H1 (cell line): Measurements from ENCODE around the gene PACSIN2. TPM values are rescaled to one million over a fixed set of nuclear protein-coding genes. Genes with fewer than 3 reads are reported as not detected.
"Not testable (repeated sequence)": the region's sequence is repeated elsewhere in the genome, so short reads cannot be mapped to it uniquely, and the experiment has no call there.

Experiments
- CTCF ChIA-PET: fragments of 300-600 bp; sonication (Branson Sonifier 250); formaldehyde crosslinking; loops from one replicate; lab custom pipeline; 2021; ENCODE audit not compliant: partially characterized antibody; lab: Charles Lee
- POLR2A ChIA-PET: fragments of 300-600 bp; sonication (Branson Sonifier 250); formaldehyde crosslinking; loops from one replicate; lab custom pipeline; 2021; ENCODE audit warnings: inconsistent platforms; ENCODE audit not compliant: partially characterized antibody; lab: Charles Lee
- DNase-seq, 2 experiments: peaks; one replicate each; pipeline versions ENCODE4 v3.0.0 to v3.0.0-alpha.2; 2010 to 2022; ENCODE audit warnings: low spot score in 2 of 2, low read depth in 1 of 2, mixed read lengths in 1 of 2
- FAIRE-seq: peaks from 2 replicates; lab custom pipeline; 2011; peaks lifted over from hg19 to GRCh38; lab: Jason Lieb, UNC
- H2AFZ ChIP-seq: 2 replicates; pipeline ENCODE4 v1.8.1; 2012; ENCODE audit warnings: low read length, inconsistent platforms
- H2AK5ac ChIP-seq: 2 replicates; pipeline ENCODE4 v1.6.1; 2013; ENCODE audit warnings: low read depth, low read length
- H2BK120ac ChIP-seq: replicated peaks from 2 replicates; pipeline ENCODE3; 2013; ENCODE audit warnings: low read depth, low read length, inconsistent platforms
- H2BK12ac ChIP-seq: 2 replicates; pipeline ENCODE4 v1.6.1; 2013; ENCODE audit warnings: low read depth, low read length
- H2BK15ac ChIP-seq: 2 replicates; pipeline ENCODE4 v1.6.1; 2013; ENCODE audit warnings: low read length
- H2BK20ac ChIP-seq: 2 replicates; pipeline ENCODE4 v1.6.1; 2013; ENCODE audit warnings: low read length
- H2BK5ac ChIP-seq: 2 replicates; pipeline ENCODE4 v1.6.1; 2013; ENCODE audit warnings: low read depth, low read length
- H3K14ac ChIP-seq: 2 replicates; pipeline ENCODE4 v1.6.1; 2013; ENCODE audit warnings: inconsistent platforms; ENCODE audit not compliant: insufficient read length
- H3K18ac ChIP-seq: 2 replicates; pipeline ENCODE4 v1.6.1; 2013; ENCODE audit warnings: low read length; ENCODE audit errors: extremely low read depth
- H3K23ac ChIP-seq: 2 replicates; pipeline ENCODE4 v1.6.1; 2013; ENCODE audit warnings: inconsistent platforms; ENCODE audit not compliant: insufficient read length
- H3K23me2 ChIP-seq: 2 replicates; pipeline ENCODE4 v1.6.1; 2013; ENCODE audit warnings: low read depth, low read length
- H3K27ac ChIP-seq: 2 replicates; pipeline ENCODE4 v1.6.1; 2011; ENCODE audit warnings: low read depth, low read length, inconsistent platforms
- H3K27me3 ChIP-seq, 4 experiments: replicated peaks in 1 of 4; 1 replicate in 1 of 4; 2 replicates in 3 of 4; pipeline versions ENCODE4 v1.6.1 to v1.8.1; 2011 to 2013; ENCODE audit warnings: low read length in 3 of 4, mild to moderate bottlenecking in 3 of 4, inconsistent platforms in 2 of 4, mixed read lengths in 2 of 4, moderate library complexity in 1 of 4; ENCODE audit not compliant: control insufficient read depth in 3 of 4, insufficient read depth in 3 of 4; ENCODE audit errors: extremely low read depth in 1 of 4
- H3K36me3 ChIP-seq, 4 experiments: 2 replicates each; pipeline versions ENCODE4 v1.6.1 to v1.8.1; 2011 to 2013; ENCODE audit warnings: mild to moderate bottlenecking in 4 of 4, low read length in 3 of 4, moderate library complexity in 2 of 4, control low read depth in 1 of 4, inconsistent platforms in 1 of 4; ENCODE audit not compliant: insufficient read depth in 4 of 4, control insufficient read depth in 2 of 4
- H3K4ac ChIP-seq: replicated peaks from 2 replicates; pipeline ENCODE3; 2013; ENCODE audit warnings: low read length, low read depth, mixed read lengths, inconsistent platforms; ENCODE audit not compliant: insufficient read length
- H3K4me1 ChIP-seq, 4 experiments: replicated peaks in 1 of 4; 1 replicate in 1 of 4; 2 replicates in 3 of 4; pipeline versions ENCODE4 v1.6.1 to v1.8.1; 2011 to 2013; ENCODE audit warnings: low read length in 3 of 4, inconsistent platforms in 2 of 4, mixed read lengths in 1 of 4; ENCODE audit not compliant: insufficient read depth in 4 of 4, control insufficient read depth in 3 of 4
- H3K4me2 ChIP-seq, 2 experiments: 2 replicates each; pipeline versions ENCODE4 v1.6.1 to v1.8.1; 2011 to 2013; ENCODE audit warnings: low read depth in 2 of 2, low read length in 2 of 2, control low read depth in 1 of 2, inconsistent platforms in 1 of 2, mild to moderate bottlenecking in 1 of 2; ENCODE audit not compliant: insufficient read depth in 1 of 2
- H3K4me3 ChIP-seq, 4 experiments: fragments of 200-600, 300-600 bp in 1 of 4; sonication (generic), shearing (Covaris generic), sonication (Bioruptor Twin) in 1 of 4; 2 replicates each; pipeline versions ENCODE4 v1.5.1 to v1.8.1; 2011 to 2016; ENCODE audit warnings: low read length in 4 of 4, low read depth in 3 of 4, control low read depth in 2 of 4, inconsistent platforms in 2 of 4, mild to moderate bottlenecking in 2 of 4, mixed read lengths in 1 of 4, moderate library complexity in 1 of 4; ENCODE audit not compliant: insufficient read depth in 2 of 4; ENCODE audit errors: extremely low read depth in 1 of 4
- H3K56ac ChIP-seq: replicated peaks from 2 replicates; pipeline ENCODE3; 2013; ENCODE audit warnings: low read depth, mild to moderate bottlenecking, mixed read lengths, low read length, inconsistent platforms; ENCODE audit not compliant: insufficient read length
- H3K79me1 ChIP-seq: 2 replicates; pipeline ENCODE4 v1.6.1; 2013; ENCODE audit warnings: low read depth, low read length, control low read depth
- H3K79me2 ChIP-seq, 2 experiments: 2 replicates each; pipeline versions ENCODE4 v1.6.1 to v1.8.1; 2012 to 2013; ENCODE audit warnings: low read length in 2 of 2, mild to moderate bottlenecking in 2 of 2, inconsistent platforms in 1 of 2; ENCODE audit not compliant: insufficient read depth in 2 of 2, control insufficient read depth in 1 of 2
- H3K9ac ChIP-seq, 4 experiments: replicated peaks in 1 of 4; 1 replicate in 1 of 4; 2 replicates in 3 of 4; pipeline versions ENCODE4 v1.6.1 to v1.8.1; 2011 to 2013; ENCODE audit warnings: low read depth in 3 of 4, low read length in 3 of 4, control low read depth in 2 of 4, mild to moderate bottlenecking in 2 of 4, moderate library complexity in 2 of 4, inconsistent platforms in 1 of 4; ENCODE audit errors: extremely low read depth in 1 of 4
- H3K9me3 ChIP-seq, 2 experiments: 2 replicates each; pipeline versions ENCODE4 v1.6.1 to v1.8.1; 2012 to 2013; ENCODE audit warnings: mild to moderate bottlenecking in 2 of 2, moderate library complexity in 2 of 2, control low read depth in 1 of 2, inconsistent platforms in 1 of 2, low read depth in 1 of 2, low read length in 1 of 2, mixed read lengths in 1 of 2; ENCODE audit not compliant: insufficient read depth in 2 of 2
- H4K20me1 ChIP-seq, 2 experiments: replicated peaks in 1 of 2; 2 replicates each; pipeline versions ENCODE3 to v1.8.1; 2011 to 2013; ENCODE audit warnings: inconsistent platforms in 2 of 2, low read length in 2 of 2, mild to moderate bottlenecking in 1 of 2; ENCODE audit not compliant: insufficient read depth in 2 of 2, control insufficient read depth in 1 of 2
- H4K5ac ChIP-seq: 2 replicates; pipeline ENCODE4 v1.6.1; 2013; ENCODE audit warnings: low read length, low read depth, mixed read lengths, inconsistent platforms; ENCODE audit not compliant: insufficient read length
- H4K8ac ChIP-seq: 2 replicates; pipeline ENCODE4 v1.8.0; 2013; ENCODE audit warnings: mild to moderate bottlenecking, moderate library complexity, low read length, inconsistent platforms; ENCODE audit not compliant: insufficient read depth; ENCODE audit errors: extremely low read depth
- H4K91ac ChIP-seq: replicated peaks from 2 replicates; pipeline ENCODE3; 2013; ENCODE audit warnings: low read length, mixed read lengths, inconsistent platforms; ENCODE audit not compliant: insufficient read length
- WGBS, 2 experiments: shearing (Covaris generic) in 1 of 2; methylation state at CpG; one replicate each; pipeline versions ENCODE4 v1.1.6 to v1.1.7; 2013 to 2015; ENCODE audit warnings: low lambda C conversion rate in 2 of 2, mixed read lengths in 2 of 2, inconsistent platforms in 1 of 2, low coverage in 1 of 2, missing lambda C conversion rate in 1 of 2; ENCODE audit not compliant: insufficient replicate concordance in 2 of 2, insufficient coverage in 1 of 2, insufficient read length in 1 of 2; ENCODE audit errors: extremely low coverage in 1 of 2, missing lambda C conversion rate in 1 of 2; 5-methylcytosine and 5-hydroxymethylcytosine counted together
- polyA plus RNA-seq, 7 experiments: library from polyadenylated mRNA; depleted of rRNA in 3 of 7; stranded (reverse) in 5 of 7; unstranded in 2 of 7; fragments of >200 nt in 5 of 7; fragments of 200-250 nt in 2 of 7; gene quantifications; 1 replicate in 5 of 7; 2 replicates in 1 of 7; 4 replicates in 1 of 7; pipeline versions ENCODE4 v1.2.1 to v1.2.3, GENCODE V29; 2011 to 2013; ENCODE audit warnings: missing spikeins in 2 of 7, mixed read lengths in 2 of 7
- total RNA-seq: library from RNA; stranded (reverse); fragmentation: NEBNext Ultra II Directional; extraction: Animal tissue kit (Norgen Biotek cat#: 25700); gene quantifications from 2 replicates; pipeline ENCODE4 v1.2.1, GENCODE V29; 2021

The PACSIN2 gene
- total and polyA plus RNA-seq, 2 of the 8 experiments (the other 6 are each of a cell fraction or from before 2014, with no cell fraction given): 44.8 to 64.2 TPM

- POLR2A ChIA-PET: interaction anchor here (1.1 kb wide), 1 partner anchor 15 kb away, joined by 3 read pairs; no protein-coding TSS in a partner anchor
- H2BK12ac ChIP-seq, H4K5ac ChIP-seq, H2BK120ac ChIP-seq, H2BK5ac ChIP-seq, FAIRE-seq, H3K9ac ChIP-seq, H4K8ac ChIP-seq, H3K23ac ChIP-seq, H3K56ac ChIP-seq, H3K27ac ChIP-seq, H4K91ac ChIP-seq, H3K14ac ChIP-seq, H3K4me3 ChIP-seq, H3K4ac ChIP-seq, H3K4me2 ChIP-seq, H3K9me3 ChIP-seq, DNase-seq, H2BK20ac ChIP-seq, H3K23me2 ChIP-seq, H3K27me3 ChIP-seq, H2AK5ac ChIP-seq, H2BK15ac ChIP-seq, H3K36me3 ChIP-seq, H3K18ac ChIP-seq, H2AFZ ChIP-seq: not testable (repeated sequence)
- peaks cover 12 to 33% of the 10 kb centered on the region in 2 experiments for H4K20me1 ChIP-seq
- peaks cover 15 to 35% (median 33%) of the 10 kb centered on the region in 4 experiments for H3K4me1 ChIP-seq
- peaks cover 3 to 73% of the 10 kb centered on the region in 2 experiments; a peak in 3 of 4 replicates for H3K79me2 ChIP-seq
- 90% methylated on average over 3 of the region's 3 CpGs; no CpG with 5 or more reads in 1 of the 2 experiments for WGBS, 2 experiments
- CTCF ChIA-PET: interaction anchor here (0.6 to 1.2 kb wide), 2 partner anchors 13 to 93 kb away, joined by 3 to 5 read pairs; no protein-coding TSS in a partner anchor
- H3K79me1 ChIP-seq: peaks cover 11% of the 10 kb centered on the region
Observed at GRCh38 chr22:42961400-42961690, 53.6 kb downstream of the PACSIN2 start.
